Femur (tissue), 1 donor: ENCODE results near the gene INPP4A.

Experiments used
- DNase-seq: peaks from one replicate; pipeline ENCODE4 v3.0.0-alpha.2; 2017

The INPP4A gene

GRCh38 chr2:98518101-98518500, 73.4 kb downstream of the INPP4A start:
- no peak for DNase-seq

- DNase-seq = no peak
These were observed 74.5 kb downstream of the INPP4A start for GRCh38 chr2:98519156-98519555.

- DNase-seq = no peak
These were observed 75.2 kb downstream of the INPP4A start for GRCh38 chr2:98519851-98520250.

- no peak for DNase-seq
These were observed 76.1 kb downstream of the INPP4A start for GRCh38 chr2:98520806-98521205.

GRCh38 chr2:98521266-98521665, 76.6 kb downstream of the INPP4A start:
- DNase-seq = no peak

- DNase-seq = no peak
These were observed 78.2 kb downstream of the INPP4A start for GRCh38 chr2:98522854-98523253.

GRCh38 chr2:98524168-98524567, 79.5 kb downstream of the INPP4A start:
- no peak for DNase-seq

GRCh38 chr2:98528349-98528748, 83.7 kb downstream of the INPP4A start:
- no peak for DNase-seq

GRCh38 chr2:98530114-98530513, 85.5 kb downstream of the INPP4A start:
- no peak for DNase-seq

- no peak for DNase-seq
These were observed 88.1 kb downstream of the INPP4A start for GRCh38 chr2:98532756-98533155.

- DNase-seq = no peak
These were observed 88.9 kb downstream of the INPP4A start for GRCh38 chr2:98533547-98533946.

GRCh38 chr2:98534761-98535160, 90.1 kb downstream of the INPP4A start:
- no peak for DNase-seq

- DNase-seq = no peak
These were observed 91.5 kb downstream of the INPP4A start for GRCh38 chr2:98535971-98536677.

- no peak for DNase-seq
These were observed 92.9 kb downstream of the INPP4A start for GRCh38 chr2:98537390-98538126.

- no peak for DNase-seq
These were observed 93.8 kb downstream of the INPP4A start for GRCh38 chr2:98538280-98539041.

GRCh38 chr2:98539056-98539735, 94.5 kb downstream of the INPP4A start:
- DNase-seq = no peak

- no peak for DNase-seq
These were observed 95.9 kb downstream of the INPP4A start for GRCh38 chr2:98540536-98540935.

- DNase-seq = no peak
These were observed 96.8 kb downstream of the INPP4A start for GRCh38 chr2:98541489-98541888.

- DNase-seq = no peak
These were observed 97.2 kb downstream of the INPP4A start for GRCh38 chr2:98541906-98542305.

GRCh38 chr2:98543214-98543613, 98.6 kb downstream of the INPP4A start:
- no peak for DNase-seq

- no peak for DNase-seq
These were observed 99.2 kb downstream of the INPP4A start for GRCh38 chr2:98543842-98544241.

GRCh38 chr2:98545591-98545990, 100.9 kb downstream of the INPP4A start:
- no peak for DNase-seq

- no peak for DNase-seq
These were observed 101.5 kb downstream of the INPP4A start for GRCh38 chr2:98546186-98546585.
